LNCaP clone FGC (cell line): Measurements from ENCODE around the gene PRCC.

Experiments
- DNase-seq: peaks from one replicate; pipeline ENCODE4 v3.0.0-alpha.2; 2011; ENCODE audit warnings: low read depth
- H3K4me3 ChIP-seq: 2 replicates; pipeline ENCODE4 v1.5.1; 2011; ENCODE audit warnings: mild to moderate bottlenecking, low read depth, low read length, control low read depth
- CTCF ChIP-seq: IDR thresholded peaks from 2 replicates; pipeline ENCODE4 v1.5.1; 2012; ENCODE audit warnings: mild to moderate bottlenecking; ENCODE audit not compliant: control insufficient read depth, insufficient read depth; ENCODE audit errors: extremely low read depth

Gene PRCC

GRCh38 chr1:156727926-156728598 lies 39.3 kb upstream of the PRCC start, which contains the start of gene METTL25B:
Gene METTL25B (plus strand): TSS chr1:156728469. CDS start chr1:156729105, 636 bp downstream.
- DNase-seq: no peak
- peak within 1 kb of the TSS; percentile 100 for H3K4me3 ChIP-seq
- TF ChIP-seq CTCF: no peak

- TF ChIP-seq CTCF: no peak
- DNase-seq: peak; percentile 95
Observed at GRCh38 chr1:156728599-156729462, 38.5 kb upstream of the PRCC start, which contains the start of gene ISG20L2. Gene ISG20L2 (minus strand): TSS chr1:156728766. CDS start chr1:156727652, 1,114 bp downstream.

DNA sequence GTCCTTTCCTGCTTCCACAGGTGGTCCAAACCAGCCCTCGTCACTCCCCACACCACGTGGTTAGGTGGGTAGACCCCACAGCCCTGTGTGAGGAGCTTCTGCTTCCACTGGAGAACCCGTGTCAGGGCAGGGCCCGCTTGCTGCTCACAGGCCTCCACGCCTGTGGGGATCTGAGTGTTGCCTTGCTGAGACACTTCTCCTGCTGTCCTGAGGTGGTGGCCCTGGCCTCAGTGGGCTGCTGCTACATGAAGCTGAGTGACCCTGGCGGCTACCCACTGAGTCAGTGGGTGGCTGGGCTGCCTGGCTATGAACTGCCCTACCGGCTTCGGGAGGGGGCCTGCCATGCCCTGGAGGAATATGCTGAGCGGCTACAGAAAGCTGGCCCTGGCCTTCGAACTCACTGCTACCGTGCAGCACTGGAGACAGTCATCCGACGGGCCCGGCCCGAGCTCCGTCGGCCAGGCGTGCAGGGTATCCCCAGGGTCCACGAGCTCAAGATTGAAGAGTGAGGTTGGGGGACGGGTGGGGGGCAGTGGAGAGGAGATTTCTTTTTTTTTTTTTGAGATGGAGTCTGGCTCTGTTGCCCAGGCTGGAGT lies 33.2 kb upstream of the PRCC start:
- H3K4me3 ChIP-seq: no peak overlapping the region
- TF ChIP-seq CTCF: no peak
- no peak for DNase-seq

More at GRCh38 chr1:156728599-156729462, 38.5 kb upstream of the PRCC start, which contains the start of gene ISG20L2:
- H3K4me3 ChIP-seq: peak within 1 kb of the TSS; percentile 100

DNA sequence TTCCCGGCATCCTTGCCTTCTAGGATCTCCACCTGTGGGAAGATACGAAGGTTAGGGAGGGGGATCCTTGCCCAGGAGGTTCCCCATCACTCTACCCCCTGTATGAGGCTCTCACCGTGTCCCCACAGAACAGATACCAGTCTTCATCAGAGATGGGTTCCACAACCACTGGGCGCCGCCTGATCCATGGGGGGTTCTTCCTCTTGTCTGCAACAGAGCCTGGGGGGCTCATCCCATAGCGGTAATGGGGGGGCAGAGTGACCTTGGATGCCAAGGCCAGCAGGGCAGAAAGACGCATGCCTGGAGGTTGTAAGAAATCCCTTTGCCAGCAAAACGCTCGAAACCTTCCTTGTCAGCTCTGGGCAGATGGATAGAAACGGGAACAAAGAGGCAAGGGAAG lies 28.9 kb upstream of the PRCC start:
- no peak overlapping the region for H3K4me3 ChIP-seq
- no peak for DNase-seq
- TF ChIP-seq CTCF: no peak

GRCh38 chr1:156738916-156739315 lies 28.4 kb upstream of the PRCC start:
- H3K4me3 ChIP-seq: no peak overlapping the region
- no peak for TF ChIP-seq CTCF
- DNase-seq: no peak

- peak overlapping the region; percentile 85 for H3K4me3 ChIP-seq
- DNase-seq: no peak
- TF ChIP-seq CTCF: no peak
Observed at GRCh38 chr1:156740237-156740740, 27.0 kb upstream of the PRCC start.
